Measurements from ENCODE around the gene ATF4.
A peak's percentile ranks its signal among the peaks of the same experiment; 100 is the strongest.
"Not testable (repeated sequence)": the region's sequence is repeated elsewhere in the genome, so short reads cannot be mapped to it uniquely, and the experiment has no call there.

ATF4 gene

DNA sequence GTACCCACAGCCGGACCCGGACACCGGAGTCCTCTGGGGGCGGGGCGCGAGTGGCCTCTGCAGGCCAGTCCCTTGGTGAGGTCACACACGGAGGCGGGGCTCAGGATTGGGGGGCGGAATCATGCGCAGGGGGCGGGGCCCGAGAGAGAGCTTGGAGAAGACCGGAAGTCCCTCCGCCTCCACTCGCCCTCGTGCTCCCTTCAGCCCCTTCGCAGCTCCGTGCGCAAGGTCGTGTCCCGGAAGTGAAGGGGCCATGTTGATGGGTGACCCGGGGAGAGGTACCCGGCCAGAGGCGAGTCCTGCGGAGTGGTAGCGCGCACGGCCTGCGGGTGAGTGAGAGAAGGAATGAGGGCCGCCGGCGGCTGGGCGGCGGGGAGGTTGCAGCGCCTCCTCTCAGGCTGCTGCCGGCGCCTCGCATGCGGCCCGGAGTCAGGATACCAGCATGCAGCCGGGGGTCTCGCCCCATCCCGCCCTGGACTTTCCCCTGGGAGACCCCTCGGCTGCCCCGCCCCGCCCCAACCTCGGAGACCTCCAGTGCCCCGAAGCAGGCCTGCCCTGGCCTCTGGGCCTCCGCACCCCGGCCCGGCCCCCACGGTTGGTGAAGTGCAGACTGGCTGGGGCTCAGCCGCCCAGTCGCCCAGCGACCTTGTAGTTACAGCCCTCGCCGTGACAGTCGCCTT is 18.1 kb upstream of the ATF4 start, which contains the start of gene MIEF1:
TSS of gene MIEF1 (plus strand) at position 182 of the 680 bp plus-strand sequence. CDS start 9,005 bp downstream, outside the sequence.
- Histone ChIP-seq H3K27ac (peak within 1 kb of the TSS; percentile 11), H3K36me3 (replicated peaks) (peaks cover 20% of the 10 kb centered on the region), H3K4me3 (ENCODE audit: low read depth, low read length) (peak within 1 kb of the TSS; percentile 82), H3K27me3 (replicated peaks) (no peaks in the 10 kb centered on the region)
- TF ChIP-seq, protein P1, sequence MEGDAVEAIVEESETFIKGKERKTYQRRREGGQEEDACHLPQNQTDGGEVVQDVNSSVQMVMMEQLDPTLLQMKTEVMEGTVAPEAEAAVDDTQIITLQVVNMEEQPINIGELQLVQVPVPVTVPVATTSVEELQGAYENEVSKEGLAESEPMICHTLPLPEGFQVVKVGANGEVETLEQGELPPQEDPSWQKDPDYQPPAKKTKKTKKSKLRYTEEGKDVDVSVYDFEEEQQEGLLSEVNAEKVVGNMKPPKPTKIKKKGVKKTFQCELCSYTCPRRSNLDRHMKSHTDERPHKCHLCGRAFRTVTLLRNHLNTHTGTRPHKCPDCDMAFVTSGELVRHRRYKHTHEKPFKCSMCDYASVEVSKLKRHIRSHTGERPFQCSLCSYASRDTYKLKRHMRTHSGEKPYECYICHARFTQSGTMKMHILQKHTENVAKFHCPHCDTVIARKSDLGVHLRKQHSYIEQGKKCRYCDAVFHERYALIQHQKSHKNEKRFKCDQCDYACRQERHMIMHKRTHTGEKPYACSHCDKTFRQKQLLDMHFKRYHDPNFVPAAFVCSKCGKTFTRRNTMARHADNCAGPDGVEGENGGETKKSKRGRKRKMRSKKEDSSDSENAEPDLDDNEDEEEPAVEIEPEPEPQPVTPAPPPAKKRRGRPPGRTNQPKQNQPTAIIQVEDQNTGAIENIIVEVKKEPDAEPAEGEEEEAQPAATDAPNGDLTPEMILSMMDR (IDR thresholded peaks at IDR 0.05; ENCODE audit: low read depth, low read length, missing control alignments): peak; percentile 11
- DNase-seq: peak; percentile 92
- in situ Hi-C loops (cut with HindIII; ENCODE audit: low pct_ligation_motif_present, low sequenced_read_pairs): loop anchor here (25.0 kb wide), 1 partner anchor 90 kb away; no protein-coding TSS in a partner anchor

DNA sequence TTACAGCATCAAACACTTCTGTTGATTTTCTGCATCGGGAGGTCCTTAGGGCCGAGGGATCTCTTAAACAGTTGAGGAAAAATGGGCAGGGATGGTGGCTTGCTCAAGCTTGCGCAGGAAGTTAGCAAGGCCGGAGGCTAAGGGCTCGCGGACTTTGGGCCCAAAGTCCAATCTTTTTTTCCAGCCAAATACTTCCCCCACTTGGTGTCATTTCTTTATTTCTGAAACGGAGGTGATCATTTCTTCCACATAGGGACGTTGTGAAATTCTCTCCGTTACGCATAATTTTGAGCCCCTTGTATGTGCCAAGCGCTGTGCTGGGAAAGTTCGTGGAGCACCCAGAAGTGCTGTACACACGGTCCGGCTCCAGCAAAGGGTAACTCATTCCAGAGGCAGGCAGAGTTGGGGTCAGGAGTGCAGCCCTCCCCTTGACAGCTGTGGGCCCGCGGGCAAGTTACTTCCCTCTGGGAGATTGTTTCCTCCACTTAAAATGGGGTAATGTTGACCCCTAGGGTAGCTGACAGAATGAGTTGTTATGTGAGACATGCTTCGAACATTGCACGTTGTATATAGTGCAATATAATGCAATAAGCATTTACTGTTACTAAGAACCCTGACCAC is 17.5 kb upstream of the ATF4 start:
- Histone ChIP-seq H3K36me3 (replicated peaks) (peaks cover 22% of the 10 kb centered on the region), H3K4me3 (ENCODE audit: low read depth, low read length) (peak overlapping the region; percentile 82), H3K27ac (peak overlapping the region; percentile 20), H3K27me3 (replicated peaks) (no peaks in the 10 kb centered on the region)
- TF ChIP-seq, protein P1 (IDR thresholded peaks at IDR 0.05; ENCODE audit: low read depth, low read length, missing control alignments): no peak
- in situ Hi-C loops (cut with HindIII; ENCODE audit: low pct_ligation_motif_present, low sequenced_read_pairs): loop anchor here (25.0 kb wide), 1 partner anchor 91 kb away; no protein-coding TSS in a partner anchor
- DNase-seq: no peak

DNA sequence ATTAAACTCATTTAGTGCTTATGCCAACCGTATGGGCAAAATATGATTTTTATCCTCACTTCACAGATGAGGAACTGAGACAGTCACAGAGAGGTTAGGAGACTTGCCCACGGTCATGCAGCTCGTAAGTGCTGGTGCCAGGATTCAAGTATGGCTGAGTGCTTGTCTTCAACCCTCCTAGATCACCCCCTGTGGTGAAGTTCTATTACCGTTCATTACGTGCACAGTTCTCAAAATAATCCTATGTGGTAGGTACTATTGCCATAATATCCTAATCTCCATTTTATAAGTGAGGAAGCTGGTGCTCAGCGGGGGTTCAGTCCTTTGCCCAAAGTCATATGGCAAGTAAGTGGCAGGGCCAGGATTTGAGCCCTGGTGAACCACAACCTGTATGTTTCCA is 16.7 kb upstream of the ATF4 start:
- H3K27me3 ChIP-seq (replicated peaks): no peaks in the 10 kb centered on the region
- TF ChIP-seq, protein P1 (IDR thresholded peaks at IDR 0.05; ENCODE audit: low read depth, low read length, missing control alignments): no peak
- H3K36me3 ChIP-seq (replicated peaks): peaks cover 29% of the 10 kb centered on the region
- in situ Hi-C loops (cut with HindIII; ENCODE audit: low pct_ligation_motif_present, low sequenced_read_pairs): loop anchor here (25.0 kb wide), 1 partner anchor 91 kb away; no protein-coding TSS in a partner anchor
- H3K27ac ChIP-seq: no peak overlapping the region
- no peak for DNase-seq
- peak overlapping the region; percentile 82 for H3K4me3 ChIP-seq (ENCODE audit: low read depth, low read length)

DNA sequence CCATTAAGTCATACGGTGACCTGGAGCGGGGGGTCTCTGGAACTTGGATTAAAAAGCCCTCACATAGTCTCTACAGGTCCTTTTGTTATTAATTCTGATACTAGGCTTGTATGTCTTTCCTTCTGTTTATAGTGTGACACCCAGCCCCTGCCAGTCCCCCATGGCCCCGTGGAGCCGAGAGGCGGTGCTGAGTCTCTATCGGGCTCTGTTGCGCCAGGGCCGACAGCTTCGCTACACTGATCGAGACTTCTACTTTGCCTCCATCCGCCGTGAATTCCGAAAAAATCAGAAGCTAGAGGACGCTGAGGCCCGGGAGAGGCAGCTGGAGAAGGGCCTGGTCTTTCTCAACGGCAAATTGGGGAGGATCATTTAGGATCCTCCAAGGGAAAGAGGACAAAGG is 16.3 kb upstream of the ATF4 start:
- Histone ChIP-seq H3K4me3 (ENCODE audit: low read depth, low read length) (no peak overlapping the region), H3K27me3 (replicated peaks) (no peaks in the 10 kb centered on the region), H3K27ac (no peak overlapping the region), H3K36me3 (replicated peaks) (peaks cover 32% of the 10 kb centered on the region)
- TF ChIP-seq, protein P1 (IDR thresholded peaks at IDR 0.05; ENCODE audit: low read depth, low read length, missing control alignments): no peak
- in situ Hi-C loops (cut with HindIII; ENCODE audit: low pct_ligation_motif_present, low sequenced_read_pairs): loop anchor here (25.0 kb wide), 1 partner anchor 92 kb away; no protein-coding TSS in a partner anchor
- no peak for DNase-seq

DNA sequence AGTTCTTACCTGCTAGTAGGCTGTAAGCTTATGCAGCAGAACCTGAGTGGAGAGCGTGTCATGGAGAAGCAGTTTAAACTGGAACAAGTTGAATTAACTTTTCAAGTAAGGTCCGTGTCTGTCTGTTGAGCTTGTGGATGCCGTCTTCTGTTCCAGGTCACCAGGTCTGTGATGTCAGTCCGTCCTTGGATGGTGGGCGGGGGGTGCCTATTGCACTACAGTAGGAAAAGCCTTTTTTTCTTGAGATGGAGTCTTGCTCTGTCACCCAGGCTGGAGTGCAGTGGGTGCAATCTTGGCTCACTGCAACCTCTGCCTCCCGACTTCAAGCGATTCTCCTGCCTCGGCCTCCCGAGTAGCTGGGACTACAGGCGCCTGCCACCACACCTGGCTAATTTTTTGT is 13.3 kb upstream of the ATF4 start:
- H3K27me3 ChIP-seq (replicated peaks); DNase-seq; H3K27ac ChIP-seq; H3K4me3 ChIP-seq (ENCODE audit: low read depth, low read length): not testable (repeated sequence)
- H3K36me3 ChIP-seq (replicated peaks): peaks cover 53% of the 10 kb centered on the region
- in situ Hi-C loops (cut with HindIII; ENCODE audit: low pct_ligation_motif_present, low sequenced_read_pairs): loop anchor here (25.0 kb wide), 1 partner anchor 95 kb away; no protein-coding TSS in a partner anchor

DNA sequence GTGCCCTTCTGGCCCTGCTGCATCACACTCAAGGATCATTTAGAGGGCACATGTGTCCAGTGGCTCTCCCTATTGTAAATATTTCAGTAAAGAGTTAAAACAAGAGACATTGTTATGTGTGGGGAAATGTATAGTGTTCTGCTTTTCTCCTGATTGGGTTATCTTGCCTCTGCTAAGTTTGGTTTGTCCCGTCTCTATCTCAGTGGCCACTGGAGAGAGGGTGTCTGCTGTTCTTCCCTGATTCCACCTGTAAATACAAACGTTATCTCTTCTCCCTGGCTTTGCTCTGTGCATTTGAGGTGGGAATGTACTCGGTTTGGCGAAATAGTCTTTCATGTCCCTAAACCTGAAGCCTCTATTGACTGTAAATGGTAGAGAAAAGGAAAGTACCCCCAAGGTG is 12.0 kb upstream of the ATF4 start:
- Histone ChIP-seq H3K27ac (no peak overlapping the region), H3K4me3 (ENCODE audit: low read depth, low read length) (no peak overlapping the region), H3K36me3 (replicated peaks) (peaks cover 63% of the 10 kb centered on the region), H3K27me3 (replicated peaks) (no peaks in the 10 kb centered on the region)
- no peak for DNase-seq
- TF ChIP-seq, protein P1 (IDR thresholded peaks at IDR 0.05; ENCODE audit: low read depth, low read length, missing control alignments): no peak
- in situ Hi-C loops (cut with HindIII; ENCODE audit: low pct_ligation_motif_present, low sequenced_read_pairs): loop anchor here (25.0 kb wide), 1 partner anchor 96 kb away; no protein-coding TSS in a partner anchor

Data from brain microvascular endothelial cell (primary cell).